NB4 (cell line): ENCODE results near the gene ATP5F1C.

ENCODE experiments used
- DNase-seq: peaks from one replicate; pipeline ENCODE4 v3.0.0; 2010; ENCODE audit warnings: low read depth
- H3K4me3 ChIP-seq: one replicate; pipeline ENCODE4 v1.5.1; 2011; ENCODE audit warnings: mild to moderate bottlenecking, low read depth, low read length, moderate library complexity
- MYC ChIP-seq: IDR thresholded peaks from 2 replicates; pipeline ENCODE4 v1.6.1; 2011; ENCODE audit warnings: low read depth, low read length
- POLR2A ChIP-seq: IDR thresholded peaks from 2 replicates; pipeline ENCODE4 v1.6.1; 2011; ENCODE audit warnings: mild to moderate bottlenecking; ENCODE audit not compliant: insufficient read length; ENCODE audit errors: extremely low read depth
- TF ChIP-seq, protein P1 (sequence below): IDR thresholded peaks from 2 replicates; pipeline ENCODE4 v1.6.1; 2011; ENCODE audit warnings: low read depth, low read length
- TF ChIP-seq, protein P2 (sequence below): IDR thresholded peaks from one replicate; pipeline ENCODE4 v1.5.1; 2012; ENCODE audit warnings: low read depth, low read length

Gene ATP5F1C

DNA sequence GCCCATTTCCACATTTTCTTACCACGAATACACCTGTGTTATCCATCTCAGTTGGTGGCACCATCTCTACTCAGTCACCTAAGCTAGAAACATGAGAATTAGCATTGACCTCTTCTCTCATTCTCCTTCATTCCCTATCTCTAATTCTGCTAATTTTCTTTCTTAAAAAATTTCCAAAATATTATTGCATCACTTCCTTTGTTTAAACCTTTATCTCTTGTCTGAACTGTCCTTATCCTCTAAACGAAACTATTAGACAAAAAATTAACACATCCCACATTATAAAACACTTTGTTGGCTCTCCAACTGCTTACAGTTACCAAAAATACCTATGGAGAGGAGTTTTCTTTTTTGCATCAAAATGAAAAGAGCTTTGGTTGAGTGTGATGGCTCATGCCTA lies 48.6 kb downstream of the ATP5F1C start:
- DNase-seq, result no peak
- TF ChIP-seq, protein P1, sequence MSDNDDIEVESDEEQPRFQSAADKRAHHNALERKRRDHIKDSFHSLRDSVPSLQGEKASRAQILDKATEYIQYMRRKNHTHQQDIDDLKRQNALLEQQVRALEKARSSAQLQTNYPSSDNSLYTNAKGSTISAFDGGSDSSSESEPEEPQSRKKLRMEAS, result no peak
- TF ChIP-seq MYC, result no peak
- TF ChIP-seq, protein P2, sequence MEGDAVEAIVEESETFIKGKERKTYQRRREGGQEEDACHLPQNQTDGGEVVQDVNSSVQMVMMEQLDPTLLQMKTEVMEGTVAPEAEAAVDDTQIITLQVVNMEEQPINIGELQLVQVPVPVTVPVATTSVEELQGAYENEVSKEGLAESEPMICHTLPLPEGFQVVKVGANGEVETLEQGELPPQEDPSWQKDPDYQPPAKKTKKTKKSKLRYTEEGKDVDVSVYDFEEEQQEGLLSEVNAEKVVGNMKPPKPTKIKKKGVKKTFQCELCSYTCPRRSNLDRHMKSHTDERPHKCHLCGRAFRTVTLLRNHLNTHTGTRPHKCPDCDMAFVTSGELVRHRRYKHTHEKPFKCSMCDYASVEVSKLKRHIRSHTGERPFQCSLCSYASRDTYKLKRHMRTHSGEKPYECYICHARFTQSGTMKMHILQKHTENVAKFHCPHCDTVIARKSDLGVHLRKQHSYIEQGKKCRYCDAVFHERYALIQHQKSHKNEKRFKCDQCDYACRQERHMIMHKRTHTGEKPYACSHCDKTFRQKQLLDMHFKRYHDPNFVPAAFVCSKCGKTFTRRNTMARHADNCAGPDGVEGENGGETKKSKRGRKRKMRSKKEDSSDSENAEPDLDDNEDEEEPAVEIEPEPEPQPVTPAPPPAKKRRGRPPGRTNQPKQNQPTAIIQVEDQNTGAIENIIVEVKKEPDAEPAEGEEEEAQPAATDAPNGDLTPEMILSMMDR, result no peak
- no peak for TF ChIP-seq POLR2A
- no peak overlapping the region for H3K4me3 ChIP-seq

DNA sequence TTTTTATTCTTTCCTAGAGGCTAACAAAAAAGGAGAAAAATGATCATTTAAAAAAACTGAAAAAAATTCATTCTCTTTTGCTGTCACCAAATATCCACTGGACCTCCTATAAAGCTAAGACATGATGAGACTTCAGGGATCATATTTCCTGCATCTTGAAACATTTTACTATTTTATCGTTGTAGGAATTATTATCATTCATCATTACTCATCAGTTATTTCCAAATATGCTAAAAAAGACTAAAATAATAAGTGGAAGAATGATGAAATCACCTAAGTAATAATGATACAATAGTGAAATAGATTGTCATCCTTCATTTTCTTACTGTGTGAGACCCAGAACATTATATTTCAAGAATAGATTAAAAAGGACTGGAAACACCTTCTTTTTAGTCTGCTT lies 58.6 kb downstream of the ATP5F1C start:
- DNase-seq, result no peak

DNA sequence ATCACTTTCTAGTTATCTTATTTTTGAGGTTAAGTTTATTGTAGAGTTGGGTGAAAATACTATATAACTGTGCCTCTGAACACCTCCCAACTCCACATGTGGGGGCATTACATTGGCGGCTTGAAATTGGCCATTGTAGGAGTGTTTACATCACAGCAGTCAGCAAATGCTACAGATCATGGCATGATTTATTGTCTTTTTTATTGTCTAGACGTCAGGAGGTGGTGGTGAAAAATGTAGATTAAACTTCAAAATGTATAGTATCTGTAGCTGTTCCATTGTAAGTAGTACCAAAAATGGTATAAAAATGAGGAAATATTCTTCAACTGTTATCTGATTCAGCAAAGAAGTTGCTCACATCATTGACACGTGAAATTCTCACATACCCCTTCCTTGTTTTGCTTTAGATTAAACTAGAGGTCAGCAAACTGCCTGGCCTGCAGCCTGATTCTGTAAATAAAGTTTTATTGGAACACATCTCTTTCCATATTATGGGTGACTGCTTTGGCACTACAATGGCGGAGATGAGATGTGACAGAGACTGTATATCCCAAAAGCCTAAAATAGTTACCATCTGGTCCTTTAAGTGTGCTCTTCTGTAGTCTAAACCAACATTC lies 65.4 kb downstream of the ATP5F1C start:
- DNase-seq, result no peak
- TF ChIP-seq POLR2A (no peak), MYC (no peak)
- TF ChIP-seq, protein P1, result no peak
- TF ChIP-seq, protein P2, result no peak
- no peak overlapping the region for H3K4me3 ChIP-seq

More for the DNA sequence above, 58.6 kb downstream of the ATP5F1C start:
- no peak overlapping the region for H3K4me3 ChIP-seq
- TF ChIP-seq, protein P1, result no peak
- TF ChIP-seq, protein P2, result no peak
- TF ChIP-seq MYC (no peak), POLR2A (no peak)

DNA sequence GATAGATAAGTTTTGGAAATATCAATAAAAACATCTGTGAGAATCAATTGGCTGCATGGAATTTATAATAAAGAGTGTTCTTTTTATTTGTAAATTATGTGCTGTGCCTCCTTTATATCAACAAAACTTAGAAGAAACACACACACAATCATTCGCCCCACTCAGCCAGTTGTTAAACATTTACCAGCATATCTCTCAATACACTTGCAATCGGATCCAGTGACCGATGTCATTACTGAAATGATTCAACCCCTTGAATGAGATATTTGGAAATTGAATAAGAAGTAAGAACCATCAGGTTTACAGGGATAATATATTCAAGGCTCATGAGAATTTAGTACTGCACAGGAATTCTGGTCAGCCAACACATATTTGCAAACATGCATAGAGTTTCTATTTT lies 65.9 kb downstream of the ATP5F1C start:
- DNase-seq, result no peak
- H3K4me3 ChIP-seq, result no peak overlapping the region
- TF ChIP-seq POLR2A (no peak), MYC (no peak)
- TF ChIP-seq, protein P1, result no peak
- TF ChIP-seq, protein P2, result no peak

DNA sequence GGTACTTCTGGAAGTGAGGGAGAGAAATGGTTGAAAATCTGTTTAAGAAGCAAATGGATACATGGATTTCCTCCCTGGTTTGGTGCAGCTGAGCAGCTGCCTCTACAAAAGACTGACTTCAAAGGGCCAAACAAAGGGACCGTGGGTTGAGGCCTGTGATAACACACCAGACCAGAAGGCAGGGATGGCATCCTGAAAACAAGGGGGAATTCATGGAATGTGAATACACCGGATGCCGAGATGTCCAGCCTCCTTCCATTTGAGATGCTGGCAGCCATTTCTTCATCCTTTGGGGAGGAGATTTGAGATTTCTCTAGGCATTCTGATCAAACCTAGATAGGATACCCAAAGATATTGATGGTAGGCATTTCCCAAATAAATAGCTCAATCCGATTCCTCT lies 67.2 kb downstream of the ATP5F1C start:
- no peak for DNase-seq
- H3K4me3 ChIP-seq, result no peak overlapping the region
- TF ChIP-seq, protein P1, result no peak
- TF ChIP-seq MYC (no peak), POLR2A (no peak)

DNA sequence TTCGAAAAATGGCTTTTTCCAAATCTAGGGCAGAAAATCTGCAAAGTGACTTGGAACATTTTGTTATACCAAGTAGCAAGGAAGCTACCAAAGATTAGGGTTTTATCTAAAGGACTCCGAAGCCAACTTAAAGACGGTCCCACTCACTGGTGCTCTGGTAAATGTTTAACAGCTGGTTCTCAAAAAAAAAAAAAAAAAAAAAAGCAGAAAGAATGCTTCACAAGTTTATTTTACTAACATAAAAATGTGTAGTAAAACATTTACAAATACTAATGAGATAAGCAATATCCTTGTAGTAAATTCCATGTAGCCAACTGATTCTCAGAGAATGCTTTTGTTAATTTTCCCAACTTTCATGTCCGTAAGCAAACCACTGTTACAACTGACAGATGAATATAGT lies 68.7 kb downstream of the ATP5F1C start:
- no peak overlapping the region for H3K4me3 ChIP-seq
- no peak for DNase-seq
- TF ChIP-seq, protein P2, result no peak
- TF ChIP-seq, protein P1, result no peak
- TF ChIP-seq POLR2A, result no peak
- no peak for TF ChIP-seq MYC
